OCI-LY3 (cell line): ENCODE measurements around the gene TSPAN7.

Experiments
- H2AFZ ChIP-seq: fragments of 200-600, 300-600 bp; shearing (Covaris generic); 2 replicates; pipeline ENCODE4 v1.6.0; 2014; ENCODE audit warnings: antibody characterized with exemption, low read depth, low read length
- H3K27ac ChIP-seq: fragments of 200-600, 300-600 bp; sonication (generic); 2 replicates; pipeline ENCODE4 v1.5.1; 2014; ENCODE audit warnings: mild to moderate bottlenecking, low read length, moderate library complexity, mixed read lengths
- H3K27me3 ChIP-seq: fragments of 200-600, 300-600 bp; sonication (generic); 2 replicates; pipeline ENCODE4 v1.6.1; 2014; ENCODE audit warnings: low read depth, low read length, mixed read lengths
- H3K36me3 ChIP-seq: fragments of 200-600, 300-600 bp; sonication (generic); replicated peaks from 2 replicates; pipeline ENCODE3; 2014; ENCODE audit warnings: low read depth, low read length, mixed read lengths
- H3K4me1 ChIP-seq: fragments of 300-600, 200-600 bp; sonication (generic); 2 replicates; pipeline ENCODE4 v1.6.1; 2014; ENCODE audit warnings: low read length, mixed read lengths
- H3K4me2 ChIP-seq: fragments of 200-600, 300-600 bp; sonication (generic); 2 replicates; pipeline ENCODE4 v1.6.1; 2014; ENCODE audit warnings: low read length, mixed read lengths
- H3K4me3 ChIP-seq: fragments of 300-600, 200-600 bp; sonication (generic); 2 replicates; pipeline ENCODE4 v1.5.1; 2014; ENCODE audit warnings: antibody characterized with exemption, mild to moderate bottlenecking, low read length, moderate library complexity
- H3K79me2 ChIP-seq: fragments of 300-600, 200-600 bp; shearing (Covaris generic); 2 replicates; pipeline ENCODE4 v1.6.1; 2014; ENCODE audit warnings: mild to moderate bottlenecking, low read length, mixed read lengths
- H3K9ac ChIP-seq: fragments of 300-600, 200-600 bp; shearing (Covaris generic); 2 replicates; pipeline ENCODE4 v1.6.0; 2014; ENCODE audit warnings: mild to moderate bottlenecking, low read length, moderate library complexity
- H3K9me3 ChIP-seq: fragments of 200-600, 300-600 bp; shearing (Covaris generic); 2 replicates; pipeline ENCODE4 v1.6.1; 2014; ENCODE audit warnings: low read length, mixed read lengths; ENCODE audit not compliant: insufficient read depth
- H4K20me1 ChIP-seq: fragments of 200-600, 300-600 bp; sonication (generic); 2 replicates; pipeline ENCODE4 v1.6.1; 2016; ENCODE audit warnings: low read length, mixed read lengths; ENCODE audit not compliant: insufficient read depth
- CTCF ChIP-seq: fragments of 200-600, 300-600 bp; sonication (generic); IDR thresholded peaks from 2 replicates; pipeline ENCODE4 v1.5.1; 2014; ENCODE audit warnings: antibody characterized with exemption, low read length, low read depth
- EZH2phosphoT487 ChIP-seq: fragments of 200-600 bp; shearing (Covaris generic); IDR thresholded peaks from 2 replicates; pipeline ENCODE4 v1.6.1; 2018; ENCODE audit warnings: antibody characterized with exemption, mixed run types, low read depth

TSPAN7 gene

GRCh38 chrX:38660395-38661102 lies 99.2 kb downstream of the TSPAN7 start:
- TF ChIP-seq EZH2phosphoT487 (no peak), CTCF (no peak)
- Histone ChIP-seq H3K27me3 (no peaks in the 10 kb centered on the region), H3K79me2 (no peaks in the 10 kb centered on the region), H3K27ac (no peak overlapping the region), H3K4me1 (0 out of 2 replicates have a peak, but pooled peaks cover 2% of the 10 kb centered on the region), H3K9me3 (no peaks in the 10 kb centered on the region), H4K20me1 (no peaks in the 10 kb centered on the region), H3K4me2 (no peak overlapping the region), H3K4me3 (no peak overlapping the region), H2AFZ (no peak overlapping the region), H3K36me3 (no peaks in the 10 kb centered on the region), H3K9ac (no peak overlapping the region)

- no peak for TF ChIP-seq CTCF
- no peak for TF ChIP-seq EZH2phosphoT487
- Histone ChIP-seq H3K36me3 (no peaks in the 10 kb centered on the region), H3K4me3 (no peak overlapping the region), H2AFZ (no peak overlapping the region), H4K20me1 (no peaks in the 10 kb centered on the region), H3K79me2 (no peaks in the 10 kb centered on the region), H3K4me1 (0 out of 2 replicates have a peak, but pooled peaks cover 2% of the 10 kb centered on the region), H3K27ac (no peak overlapping the region), H3K4me2 (no peak overlapping the region), H3K9me3 (no peaks in the 10 kb centered on the region), H3K27me3 (no peaks in the 10 kb centered on the region), H3K9ac (no peak overlapping the region)
Observed at GRCh38 chrX:38661103-38661441, 99.7 kb downstream of the TSPAN7 start.

GRCh38 chrX:38661561-38661960 lies 100.2 kb downstream of the TSPAN7 start:
- Histone ChIP-seq H3K4me2 (no peak overlapping the region), H3K4me1 (0 out of 2 replicates have a peak, but pooled peaks cover 2% of the 10 kb centered on the region), H3K9me3 (no peaks in the 10 kb centered on the region), H3K36me3 (no peaks in the 10 kb centered on the region), H4K20me1 (no peaks in the 10 kb centered on the region), H3K9ac (no peak overlapping the region), H3K79me2 (no peaks in the 10 kb centered on the region), H3K27ac (no peak overlapping the region), H3K27me3 (no peaks in the 10 kb centered on the region), H3K4me3 (no peak overlapping the region), H2AFZ (no peak overlapping the region)
- no peak for TF ChIP-seq EZH2phosphoT487
- TF ChIP-seq CTCF, result no peak

- H3K4me1 ChIP-seq, result 0 out of 2 replicates have a peak, but pooled peaks cover 2% of the 10 kb centered on the region
- H3K27me3 ChIP-seq, result no peaks in the 10 kb centered on the region
- H2AFZ ChIP-seq, result no peak overlapping the region
- TF ChIP-seq CTCF (no peak), EZH2phosphoT487 (no peak)
- no peaks in the 10 kb centered on the region for H3K9me3 ChIP-seq
- H3K79me2 ChIP-seq, result no peaks in the 10 kb centered on the region
- H3K9ac ChIP-seq, result no peak overlapping the region
- no peaks in the 10 kb centered on the region for H3K36me3 ChIP-seq
- H3K4me3 ChIP-seq, result no peak overlapping the region
- H4K20me1 ChIP-seq, result no peaks in the 10 kb centered on the region
- no peak overlapping the region for H3K27ac ChIP-seq
- H3K4me2 ChIP-seq, result no peak overlapping the region
Observed at GRCh38 chrX:38662640-38663039, 101.3 kb downstream of the TSPAN7 start.
